Esophagus muscularis mucosa (tissue), 4 donors: ENCODE measurements around the gene SLC7A1. TPM values are rescaled to one million over a fixed set of nuclear protein-coding genes. Genes with fewer than 3 reads are reported as not detected.

Experiments used
- DNase-seq: peaks from one replicate; pipeline ENCODE4 v3.0.0-alpha.2; 2017; ENCODE audit errors: extremely low spot score
- H3K27ac ChIP-seq, 4 donors: fragments of 200-600 bp; sonication (generic); replicated peaks in 1 of 4; 1 replicate in 3 of 4; 2 replicates in 1 of 4; pipeline ENCODE4 v1.5.1; 2016 to 2019; ENCODE audit warnings: mild to moderate bottlenecking in 1 of 4
- H3K27me3 ChIP-seq, 4 donors: fragments of 200-600 bp; sonication (generic); one replicate each; pipeline versions ENCODE4 v1.5.1 to v1.6.0; 2016 to 2019
- H3K36me3 ChIP-seq, 4 donors: fragments of 200-600 bp; sonication (generic); one replicate each; pipeline ENCODE4 v1.5.1; 2016 to 2019
- H3K4me1 ChIP-seq, 4 donors: fragments of 200-600 bp; sonication (generic); one replicate each; pipeline ENCODE4 v1.5.1; 2016 to 2019
- H3K4me3 ChIP-seq, 4 donors: fragments of 200-600 bp; sonication (generic); 1 replicate in 2 of 4; 2 replicates in 2 of 4; pipeline ENCODE4 v1.5.1; 2016 to 2019; ENCODE audit warnings: mild to moderate bottlenecking in 4 of 4, moderate library complexity in 1 of 4
- H3K9me3 ChIP-seq, 4 donors: fragments of 200-600 bp; sonication (generic); 1 replicate in 3 of 4; 2 replicates in 1 of 4; pipeline ENCODE4 v1.5.1; 2016 to 2019
- EP300 ChIP-seq: sonication (generic); formaldehyde crosslinking; IDR thresholded peaks from one replicate; pipeline ENCODE4 v1.6.1; 2017; ENCODE audit warnings: antibody characterized with exemption
- POLR2A ChIP-seq: fragments of 450-650 bp; IDR thresholded peaks from one replicate; pipeline ENCODE4 v1.6.1; 2017; ENCODE audit warnings: antibody characterized with exemption, moderate library complexity, mild to moderate bottlenecking, low read depth
- POLR2AphosphoS5 ChIP-seq, 2 donors: sonication (generic); formaldehyde crosslinking; IDR thresholded peaks; one replicate each; pipeline ENCODE4 v1.6.1; 2017; ENCODE audit warnings: antibody characterized with exemption in 2 of 2
- WGBS: methylation state at CpG from one replicate; pipeline ENCODE4 v1.1.5; 2018; 5-methylcytosine and 5-hydroxymethylcytosine counted together
- intact Hi-C: fragments of 100-400 bp; cut with DNase I; formaldehyde crosslinking; loops from one replicate; pipeline ENCODE4 v1.15.1; 2023
- total RNA-seq, 4 donors: library from RNA; depleted of rRNA; stranded (reverse); fragments of >200 nt; gene quantifications; one replicate each; pipeline versions ENCODE4 v1.1.0 to v1.2.1, GENCODE V29; 2016
- TF ChIP-seq, protein P1 (sequence below), 3 experiments: fragments of 200-600 bp in 2 of 3; fragments of 450-650 bp in 1 of 3; sonication (generic) in 2 of 3; IDR thresholded peaks; one replicate each; pipeline ENCODE4 v1.5.1; 2017 to 2019; ENCODE audit warnings: antibody characterized with exemption in 3 of 3, mild to moderate bottlenecking in 2 of 3, moderate library complexity in 1 of 3

The SLC7A1 gene
- total RNA-seq, 4 donors from 2014 or later: 15.0 to 28.8 (median 21.6) TPM

DNA sequence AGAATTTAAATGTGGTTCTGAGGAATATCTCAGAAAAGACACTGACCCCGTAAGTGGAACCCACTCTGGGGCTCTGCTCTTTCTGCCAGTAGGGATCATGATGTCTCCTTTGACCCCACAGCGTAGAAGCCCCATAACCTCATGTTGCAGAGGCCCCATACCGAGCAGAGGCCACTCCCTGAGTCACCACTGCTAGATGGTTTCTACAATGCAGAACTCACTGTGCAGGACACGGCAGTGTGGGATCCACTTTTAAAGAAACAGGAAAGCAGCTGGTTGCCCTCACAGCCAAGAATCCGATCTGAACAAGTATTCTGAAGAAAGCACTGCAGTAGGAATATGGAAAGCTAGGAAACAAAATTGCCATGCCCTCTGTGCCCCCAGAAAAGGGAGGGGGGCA, 4.2 kb downstream of the SLC7A1 start:
- peak overlapping the region in 1 of 4 donors; percentile 96 for H3K27ac ChIP-seq
- intact Hi-C loops: loop anchor here (10.0 kb wide), 1 partner anchor 523 kb away; no protein-coding TSS in a partner anchor

DNA sequence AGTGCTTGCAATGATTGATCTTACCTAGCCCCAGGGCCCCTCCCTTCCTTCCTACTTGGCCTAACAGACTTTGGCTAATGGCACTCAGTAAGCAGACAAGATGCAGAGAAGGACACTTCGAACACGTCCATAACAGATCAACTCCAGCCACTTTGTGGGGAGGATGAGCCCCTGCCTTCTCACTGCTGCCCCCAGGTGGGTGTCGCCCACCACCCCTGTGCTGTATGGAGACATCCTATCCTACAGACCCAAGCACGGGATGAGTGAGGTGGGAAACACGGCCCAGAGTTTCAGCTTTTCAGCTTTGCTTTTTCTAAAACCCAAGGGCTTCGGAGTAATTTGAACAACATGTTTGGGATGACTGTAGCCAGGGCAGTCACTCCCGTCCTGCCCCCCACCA, 5.5 kb downstream of the SLC7A1 start:
- TF ChIP-seq POLR2A (no peak), POLR2AphosphoS5 (IDR thresholded peaks at IDR 0.05) (no peak), EP300 (no peak)
- TF ChIP-seq, protein P1, sequence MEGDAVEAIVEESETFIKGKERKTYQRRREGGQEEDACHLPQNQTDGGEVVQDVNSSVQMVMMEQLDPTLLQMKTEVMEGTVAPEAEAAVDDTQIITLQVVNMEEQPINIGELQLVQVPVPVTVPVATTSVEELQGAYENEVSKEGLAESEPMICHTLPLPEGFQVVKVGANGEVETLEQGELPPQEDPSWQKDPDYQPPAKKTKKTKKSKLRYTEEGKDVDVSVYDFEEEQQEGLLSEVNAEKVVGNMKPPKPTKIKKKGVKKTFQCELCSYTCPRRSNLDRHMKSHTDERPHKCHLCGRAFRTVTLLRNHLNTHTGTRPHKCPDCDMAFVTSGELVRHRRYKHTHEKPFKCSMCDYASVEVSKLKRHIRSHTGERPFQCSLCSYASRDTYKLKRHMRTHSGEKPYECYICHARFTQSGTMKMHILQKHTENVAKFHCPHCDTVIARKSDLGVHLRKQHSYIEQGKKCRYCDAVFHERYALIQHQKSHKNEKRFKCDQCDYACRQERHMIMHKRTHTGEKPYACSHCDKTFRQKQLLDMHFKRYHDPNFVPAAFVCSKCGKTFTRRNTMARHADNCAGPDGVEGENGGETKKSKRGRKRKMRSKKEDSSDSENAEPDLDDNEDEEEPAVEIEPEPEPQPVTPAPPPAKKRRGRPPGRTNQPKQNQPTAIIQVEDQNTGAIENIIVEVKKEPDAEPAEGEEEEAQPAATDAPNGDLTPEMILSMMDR (IDR thresholded peaks at IDR 0.05): no peak
- Histone ChIP-seq H3K27me3 (peaks cover 0 to under 1% (median 0%) of the 10 kb centered on the region in 4 donors), H3K4me1 (peaks cover 9 to 59% (median 49%) of the 10 kb centered on the region in 4 donors), H3K4me3 (no peak overlapping the region), H3K9me3 (no peaks in the 10 kb centered on the region), H3K27ac (peak overlapping the region; percentile 3 to 64 (median 38)), H3K36me3 (peaks cover 0 to 4% (median 0%) of the 10 kb centered on the region in 4 donors)
- no peak for DNase-seq
- WGBS: 70% methylated on average over 7 of the region's 7 CpGs
- intact Hi-C loops: loop anchor here (10.0 kb wide), 1 partner anchor 525 kb away; no protein-coding TSS in a partner anchor

More for the DNA sequence above, 4.2 kb downstream of the SLC7A1 start:
- Histone ChIP-seq H3K36me3 (peaks cover 0 to 4% (median 0%) of the 10 kb centered on the region in 4 donors), H3K4me1 (peaks cover 9 to 65% (median 56%) of the 10 kb centered on the region in 4 donors), H3K4me3 (no peak overlapping the region), H3K9me3 (no peaks in the 10 kb centered on the region), H3K27me3 (peaks cover 0 to 6% (median 0%) of the 10 kb centered on the region in 4 donors)
- DNase-seq: no peak
- WGBS: 66% methylated on average over 5 of the region's 5 CpGs
- TF ChIP-seq, protein P1 (IDR thresholded peaks at IDR 0.05): no peak
- no peak for TF ChIP-seq EP300
- no peak for TF ChIP-seq POLR2AphosphoS5 (IDR thresholded peaks at IDR 0.05)
- no peak for TF ChIP-seq POLR2A

DNA sequence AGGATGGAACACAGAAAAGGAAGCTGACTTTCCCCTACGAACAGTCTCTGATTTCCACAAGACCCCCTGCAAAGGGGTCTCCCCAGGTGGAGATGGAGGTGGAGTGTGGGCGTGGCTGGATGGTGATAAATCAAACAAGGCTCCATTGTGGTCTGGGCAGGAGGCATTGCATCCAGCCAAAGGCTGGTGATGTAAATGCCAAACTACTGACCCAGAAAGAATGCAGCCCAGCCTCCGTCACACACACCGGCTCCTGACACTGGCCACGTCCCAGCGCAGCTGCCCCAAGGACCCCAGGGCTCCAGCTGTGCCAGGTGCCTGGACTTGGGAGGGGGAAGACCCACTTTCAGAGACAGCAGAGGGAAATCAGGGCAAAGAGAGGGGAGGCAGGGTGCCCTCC, 6.3 kb downstream of the SLC7A1 start:
- peaks cover 9 to 54% (median 45%) of the 10 kb centered on the region in 4 donors for H3K4me1 ChIP-seq
- intact Hi-C loops: no loop called here
- TF ChIP-seq, protein P1 (IDR thresholded peaks at IDR 0.05): no peak
- TF ChIP-seq POLR2AphosphoS5 (IDR thresholded peaks at IDR 0.05): peak in 1 of 2 donors; percentile 37
- WGBS: 88% methylated on average over 4 of the region's 6 CpGs
- DNase-seq: no peak
- H3K4me3 ChIP-seq: no peak overlapping the region
- no peaks in the 10 kb centered on the region for H3K27me3 ChIP-seq
- peak overlapping the region in 3 of 4 donors; percentile 26 to 64 (median 51) for H3K27ac ChIP-seq
- H3K36me3 ChIP-seq: peaks cover 0 to 4% (median 0%) of the 10 kb centered on the region in 4 donors
- no peaks in the 10 kb centered on the region for H3K9me3 ChIP-seq

DNA sequence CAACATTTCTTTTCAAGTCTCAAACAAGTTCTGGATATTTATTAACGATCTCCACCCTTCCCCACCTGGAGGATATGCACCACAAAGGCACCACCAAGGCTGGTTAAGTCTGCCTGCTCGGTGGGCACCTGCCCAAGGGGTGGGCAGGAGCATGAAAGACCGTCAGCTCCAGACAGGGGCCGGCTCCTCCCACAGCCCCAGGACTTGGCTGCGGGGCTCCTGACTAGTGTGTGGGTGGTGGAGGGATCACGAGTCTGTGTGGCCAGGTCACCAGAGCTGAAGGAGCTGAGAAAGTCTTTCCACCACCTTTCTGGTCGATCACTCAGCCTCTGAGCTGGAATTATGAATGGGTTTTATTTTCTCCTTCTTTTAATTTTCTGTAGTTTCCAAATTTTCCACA, 7.8 kb downstream of the SLC7A1 start:
- 74% methylated on average over 7 of the region's 7 CpGs for WGBS
- Histone ChIP-seq H3K36me3 (peaks cover 0 to 4% (median 0%) of the 10 kb centered on the region in 4 donors), H3K27me3 (no peaks in the 10 kb centered on the region), H3K27ac (no peak overlapping the region), H3K4me3 (no peak overlapping the region), H3K9me3 (no peaks in the 10 kb centered on the region), H3K4me1 (peaks cover 9 to 53% (median 42%) of the 10 kb centered on the region in 4 donors)
- intact Hi-C loops: no loop called here
- no peak for DNase-seq
- TF ChIP-seq POLR2A (no peak), EP300 (no peak), POLR2AphosphoS5 (IDR thresholded peaks at IDR 0.05) (no peak)
- TF ChIP-seq, protein P1 (IDR thresholded peaks at IDR 0.05): no peak
